Hematopoietic multipotent progenitor cell treated with erythropoietin and hydrocortisone succinate and interleukin-3 and kit ligand, for 15 days (in vitro differentiated cells): ENCODE data around the gene PEX16.
"Not testable (repeated sequence)": the region's sequence is repeated elsewhere in the genome, so short reads cannot be mapped to it uniquely, and the experiment has no call there.

Experiments used
- DNase-seq: peaks from one replicate; pipeline ENCODE4 v3.0.0-alpha.2; 2015; ENCODE audit warnings: low spot score

PEX16 gene

GRCh38 chr11:45918331-45918941 is 759 bp upstream of the PEX16 start:
- DNase-seq: peak; percentile 62

GRCh38 chr11:45917286-45917622 is 423 bp downstream of the PEX16 start:
- no peak for DNase-seq

GRCh38 chr11:45915446-45915845 is 2.2 kb downstream of the PEX16 start:
- no peak for DNase-seq

GRCh38 chr11:45913942-45914635 is 3.6 kb downstream of the PEX16 start:
- DNase-seq: no peak

- DNase-seq: no peak
Observed at GRCh38 chr11:45913514-45913913, 4.2 kb downstream of the PEX16 start.

GRCh38 chr11:45910623-45911022 is 7.1 kb downstream of the PEX16 start:
- DNase-seq: no peak

GRCh38 chr11:45909594-45910475 is 7.8 kb downstream of the PEX16 start:
- DNase-seq: no peak

GRCh38 chr11:45907911-45908370 is 9.7 kb downstream of the PEX16 start:
- DNase-seq: no peak

- no peak for DNase-seq
Observed at GRCh38 chr11:45906965-45907611, 10.6 kb downstream of the PEX16 start, which contains the start of gene FREY1. FREY1 (minus strand) TSS chr11:45907271; CDS start chr11:45907245, 26 bp downstream.

- no peak for DNase-seq
Observed at GRCh38 chr11:45906096-45906682, 11.5 kb downstream of the PEX16 start.

GRCh38 chr11:45905576-45905975 is 12.1 kb downstream of the PEX16 start:
- DNase-seq: not testable (repeated sequence)

- DNase-seq: no peak
Observed at GRCh38 chr11:45905095-45905494, 12.6 kb downstream of the PEX16 start.

GRCh38 chr11:45904309-45904915 is 13.3 kb downstream of the PEX16 start:
- DNase-seq: no peak

- DNase-seq: no peak
Observed at GRCh38 chr11:45902452-45903380, 15.0 kb downstream of the PEX16 start.

- DNase-seq: no peak
Observed at GRCh38 chr11:45901626-45902025, 16.1 kb downstream of the PEX16 start.

- no peak for DNase-seq
Observed at GRCh38 chr11:45900916-45901617, 16.6 kb downstream of the PEX16 start.

- DNase-seq: not testable (repeated sequence)
Observed at GRCh38 chr11:45900175-45900800, 17.4 kb downstream of the PEX16 start.

GRCh38 chr11:45899448-45900174 is 18.1 kb downstream of the PEX16 start:
- no peak for DNase-seq

GRCh38 chr11:45899086-45899447 is 18.6 kb downstream of the PEX16 start:
- no peak for DNase-seq
